Smooth muscle cell (in vitro differentiated cells): ENCODE results near the gene ANGPTL5. TPM values are rescaled to one million over a fixed set of nuclear protein-coding genes. Genes with fewer than 3 reads are reported as not detected.

ENCODE experiments used
- DNase-seq: peaks from one replicate; lab custom pipeline; 2025; ENCODE audit not compliant: unreplicated experiment; lab: John Stamatoyannopoulos, UW
- H2AFZ ChIP-seq: fragments of 200-600 bp; sonication (generic); 2 replicates; pipeline ENCODE4 v1.6.0; 2016; ENCODE audit warnings: antibody characterized with exemption, low read depth, mild to moderate bottlenecking
- H3F3A ChIP-seq: fragments of 200-600 bp; sonication (generic); 2 replicates; pipeline ENCODE4 v1.6.0; 2017; ENCODE audit warnings: antibody characterized with exemption, low read depth
- H3K27ac ChIP-seq: fragments of 200-600 bp; sonication (generic); 2 replicates; pipeline ENCODE4 v1.5.1; 2016; ENCODE audit warnings: low read depth, mild to moderate bottlenecking
- H3K27me3 ChIP-seq: fragments of 200-600 bp; sonication (generic); 2 replicates; pipeline ENCODE4 v1.6.1; 2016; ENCODE audit warnings: low read depth, mild to moderate bottlenecking
- H3K36me3 ChIP-seq: fragments of 200-600 bp; sonication (generic); 2 replicates; pipeline ENCODE4 v1.5.1; 2016; ENCODE audit warnings: low read depth
- H3K4me1 ChIP-seq: fragments of 200-600 bp; sonication (generic); 2 replicates; pipeline ENCODE4 v1.5.1; 2016; ENCODE audit warnings: low read depth
- H3K4me2 ChIP-seq: fragments of 200-600 bp; sonication (generic); 2 replicates; pipeline ENCODE4 v1.6.0; 2016; ENCODE audit warnings: mild to moderate bottlenecking
- H3K4me3 ChIP-seq: fragments of 200-600 bp; sonication (generic); 2 replicates; pipeline ENCODE4 v1.5.1; 2016; ENCODE audit warnings: mild to moderate bottlenecking
- H3K79me2 ChIP-seq: fragments of 200-600 bp; sonication (generic); 2 replicates; pipeline ENCODE4 v1.6.0; 2016; ENCODE audit warnings: low read depth, mild to moderate bottlenecking
- H3K9ac ChIP-seq: fragments of 200-600 bp; sonication (generic); 2 replicates; pipeline ENCODE4 v1.6.0; 2016; ENCODE audit warnings: low read depth
- H3K9me3 ChIP-seq: fragments of 200-600 bp; sonication (generic); replicated peaks from 2 replicates; pipeline ENCODE4 v1.5.1; 2016; ENCODE audit warnings: low read depth
- H4K20me1 ChIP-seq: fragments of 200-600 bp; sonication (generic); 2 replicates; pipeline ENCODE4 v1.6.0; 2016; ENCODE audit warnings: low read depth
- CTCF ChIP-seq: fragments of 200-600 bp; sonication (generic); IDR thresholded peaks from 2 replicates; pipeline ENCODE4 v1.5.1; 2017; ENCODE audit warnings: borderline replicate concordance, mild to moderate bottlenecking, antibody characterized with exemption; ENCODE audit not compliant: insufficient read depth, poor library complexity, severe bottlenecking
- WGBS: methylation state at CpG from one replicate; pipeline ENCODE4 v1.1.7; 2016; ENCODE audit warnings: low lambda C conversion rate; 5-methylcytosine and 5-hydroxymethylcytosine counted together
- polyA plus RNA-seq: library from polyadenylated mRNA; unstranded; fragments of >200 nt; fragmentation: Nextera tagmentation; extraction: Ambion mirVana; gene quantifications from 2 replicates; pipeline ENCODE4 v1.2.1, GENCODE V29; 2016
- total RNA-seq: library from RNA; depleted of rRNA; stranded (reverse); fragments of >200 nt; gene quantifications from 2 replicates; pipeline ENCODE4 v1.2.3, GENCODE V29; 2014

The ANGPTL5 gene
- total and polyA plus RNA-seq, 2 experiments from 2014 or later: not detected

DNA sequence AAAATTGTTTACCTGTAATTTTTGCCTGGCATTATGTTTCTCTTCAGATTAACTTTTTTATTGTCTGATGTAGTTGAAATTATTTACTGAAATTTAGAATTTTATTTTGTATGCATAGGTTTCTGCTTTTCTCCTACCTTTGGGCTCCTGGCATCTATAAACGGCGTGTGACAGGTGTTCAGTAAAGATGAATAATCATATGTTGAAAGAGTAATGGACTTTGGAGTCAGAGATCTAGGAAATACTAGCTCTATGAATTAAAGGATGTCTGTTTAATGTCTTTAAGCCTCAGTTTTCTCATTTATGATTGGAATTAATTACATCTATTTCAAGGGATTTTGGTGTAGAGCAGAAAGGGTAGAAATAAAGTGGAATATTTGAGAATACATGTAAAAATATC is 7.2 kb upstream of the ANGPTL5 start:
- Histone ChIP-seq H3K27ac (no peak overlapping the region), H3F3A (no peaks in the 10 kb centered on the region), H3K4me1 (no peaks in the 10 kb centered on the region), H3K27me3 (no peaks in the 10 kb centered on the region), H3K9me3 (no peaks in the 10 kb centered on the region), H3K4me3 (no peak overlapping the region), H3K36me3 (no peaks in the 10 kb centered on the region), H3K79me2 (no peaks in the 10 kb centered on the region), H2AFZ (no peak overlapping the region), H4K20me1 (no peaks in the 10 kb centered on the region), H3K4me2 (no peak overlapping the region), H3K9ac (no peak overlapping the region)
- DNase-seq: no peak
- WGBS: 96% methylated on average over 2 of the region's 2 CpGs
- TF ChIP-seq CTCF: no peak

DNA sequence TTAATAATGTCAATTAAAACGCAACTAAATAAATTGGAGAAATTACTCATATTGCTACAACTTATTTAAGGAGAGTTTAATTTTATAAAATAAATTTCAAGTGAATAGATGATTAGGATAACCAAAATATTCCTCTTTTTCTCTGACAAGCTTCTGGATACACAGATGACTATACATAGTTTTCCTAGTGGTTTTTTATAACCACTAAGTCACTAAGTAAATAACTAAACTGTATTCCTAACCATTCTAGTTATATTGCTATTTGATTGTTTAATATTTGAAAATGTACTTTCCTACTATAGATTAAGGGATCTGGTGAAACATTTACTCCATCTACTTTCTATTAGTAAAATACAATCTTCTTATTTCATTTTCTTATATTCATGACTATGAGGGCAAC is 4.7 kb upstream of the ANGPTL5 start:
- 88% methylated on average over 1 of the region's 1 CpG for WGBS
- H3K79me2 ChIP-seq: no peaks in the 10 kb centered on the region

GRCh38 chr11:101917226-101917625 is 904 bp upstream of the ANGPTL5 start:
- no peaks in the 10 kb centered on the region for H3K9me3 ChIP-seq

More for the DNA sequence above, 4.7 kb upstream of the ANGPTL5 start:
- TF ChIP-seq CTCF: no peak
- Histone ChIP-seq H3K27ac (no peak overlapping the region), H3F3A (no peaks in the 10 kb centered on the region), H3K27me3 (no peaks in the 10 kb centered on the region), H3K4me3 (no peak overlapping the region), H3K36me3 (no peaks in the 10 kb centered on the region), H3K9me3 (no peaks in the 10 kb centered on the region), H3K9ac (no peak overlapping the region), H2AFZ (no peak overlapping the region), H3K4me2 (no peak overlapping the region), H4K20me1 (no peaks in the 10 kb centered on the region), H3K4me1 (peaks cover 6% of the 10 kb centered on the region)
- no peak for DNase-seq

More at GRCh38 chr11:101917226-101917625, 904 bp upstream of the ANGPTL5 start:
- H3K27me3 ChIP-seq: no peaks in the 10 kb centered on the region
- TF ChIP-seq CTCF: no peak
- H2AFZ ChIP-seq: no peak overlapping the region
- H4K20me1 ChIP-seq: no peaks in the 10 kb centered on the region
- H3K27ac ChIP-seq: no peak overlapping the region
- no peaks in the 10 kb centered on the region for H3K79me2 ChIP-seq
- H3K4me2 ChIP-seq: no peak overlapping the region
- H3K36me3 ChIP-seq: no peaks in the 10 kb centered on the region
- no peak overlapping the region for H3K4me3 ChIP-seq
- H3F3A ChIP-seq: no peaks in the 10 kb centered on the region
- DNase-seq: no peak
- H3K4me1 ChIP-seq: peaks cover 11% of the 10 kb centered on the region
- H3K9ac ChIP-seq: no peak overlapping the region
